HFF-Myc (cell line): ENCODE results near the gene CCDC9.

Experiments
- DNase-seq: peaks from one replicate; pipeline ENCODE4 v3.0.0-alpha.2; 2011; ENCODE audit warnings: low read depth; ENCODE audit errors: extremely low read depth
- H3K4me3 ChIP-seq: replicated peaks from 2 replicates; pipeline ENCODE4 v1.5.1; 2011; ENCODE audit warnings: low read depth, mild to moderate bottlenecking, control low read depth, low read length
- CTCF ChIP-seq: IDR thresholded peaks from 2 replicates; pipeline ENCODE4 v1.5.1; 2012; ENCODE audit warnings: mild to moderate bottlenecking, low read depth, low read length, control low read depth; ENCODE audit errors: missing control alignments

The CCDC9 gene

GRCh38 chr19:47255879-47256692 is at the start of gene CCDC9:
TSS of gene CCDC9 (plus strand) at chr19:47256525. CDS start at chr19:47258401, 1,876 bp downstream.
- peak; percentile 85 for DNase-seq
- no peak for TF ChIP-seq CTCF
- peak within 1 kb of the TSS; percentile 61 for H3K4me3 ChIP-seq

GRCh38 chr19:47209319-47210179 is 46.8 kb upstream of the CCDC9 start:
- no peak overlapping the region for H3K4me3 ChIP-seq
- no peak for TF ChIP-seq CTCF
- no peak for DNase-seq

GRCh38 chr19:47210180-47210490 is 46.2 kb upstream of the CCDC9 start:
- TF ChIP-seq CTCF, result no peak
- no peak for DNase-seq
- no peak overlapping the region for H3K4me3 ChIP-seq

- TF ChIP-seq CTCF, result peak; percentile 78
- no peak overlapping the region for H3K4me3 ChIP-seq
- peak; percentile 58 for DNase-seq
Observed at GRCh38 chr19:47210689-47211316, 45.5 kb upstream of the CCDC9 start.

DNA sequence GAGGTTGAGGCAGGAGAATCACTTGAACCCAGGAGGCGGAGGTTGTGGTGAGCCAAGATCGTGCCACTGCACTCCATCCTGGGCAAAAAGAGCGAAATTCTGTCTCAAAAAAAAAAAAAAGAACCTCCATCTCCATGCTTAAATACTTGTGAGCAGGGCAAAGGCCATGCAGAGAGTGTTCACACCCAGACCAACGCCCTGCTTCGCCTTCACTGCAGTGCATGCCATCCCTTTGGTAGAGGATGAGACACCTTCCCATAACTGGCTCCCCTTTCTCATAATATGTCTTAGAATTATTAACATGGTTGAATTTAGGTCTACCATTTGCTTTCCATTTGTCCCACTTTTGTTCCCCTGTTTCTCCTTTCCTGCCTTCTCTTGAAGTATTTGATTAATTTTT is 40.7 kb upstream of the CCDC9 start:
- no peak for DNase-seq
- no peak for TF ChIP-seq CTCF

GRCh38 chr19:47221080-47221841 is 35.1 kb upstream of the CCDC9 start:
- H3K4me3 ChIP-seq, result no peak overlapping the region
- DNase-seq, result no peak
- TF ChIP-seq CTCF, result no peak

More for the DNA sequence above, 40.7 kb upstream of the CCDC9 start:
- H3K4me3 ChIP-seq, result no peak overlapping the region
